ENCODE results near the gene POLR2J3.
"Not testable (repeated sequence)": the region's sequence is repeated elsewhere in the genome, so short reads cannot be mapped to it uniquely, and the experiment has no call there.

DNA sequence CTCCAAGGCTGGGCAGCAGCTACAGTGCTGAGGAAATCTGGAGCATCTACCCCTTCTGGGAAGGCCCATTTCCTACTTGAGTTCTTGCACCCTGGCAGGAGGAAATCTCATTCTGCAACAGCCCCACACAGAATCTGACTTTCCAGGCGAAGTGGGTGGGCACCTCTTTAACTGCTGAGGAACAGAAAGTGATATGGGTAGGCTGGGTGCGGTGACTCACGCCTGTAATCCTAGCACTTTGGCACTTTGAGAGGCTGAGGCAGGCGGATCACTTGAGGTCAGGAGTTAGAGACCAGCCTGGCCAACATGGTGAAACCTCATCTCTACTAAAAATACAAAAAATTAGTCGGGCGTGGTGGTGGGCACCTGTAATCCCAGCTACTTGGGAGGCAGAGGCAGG, 2.2 kb upstream of the POLR2J3 start:
- not testable (repeated sequence) for TF ChIP-seq POLR2AphosphoS5 (IDR thresholded peaks at IDR 0.05; ENCODE audit: low read depth, low read length); POLR2A (IDR thresholded peaks at IDR 0.05; ENCODE audit: low read depth, low read length); TAF1 (IDR thresholded peaks at IDR 0.05; ENCODE audit: borderline replicate concordance, low read depth, low read length)

All from GM12892 (cell line).